ENCODE measurements around the gene MAP2K3. TPM values are rescaled to one million over a fixed set of nuclear protein-coding genes. Genes with fewer than 3 reads are reported as not detected.

The MAP2K3 gene
- total RNA-seq, 1 donor from 2014 or later = 55.8 TPM

- DNase-seq (ENCODE audit: extremely low read depth, low read depth, low spot score) = no peak
These were observed 32.2 kb upstream of the MAP2K3 start for GRCh38 chr17:21252289-21252795.

DNA sequence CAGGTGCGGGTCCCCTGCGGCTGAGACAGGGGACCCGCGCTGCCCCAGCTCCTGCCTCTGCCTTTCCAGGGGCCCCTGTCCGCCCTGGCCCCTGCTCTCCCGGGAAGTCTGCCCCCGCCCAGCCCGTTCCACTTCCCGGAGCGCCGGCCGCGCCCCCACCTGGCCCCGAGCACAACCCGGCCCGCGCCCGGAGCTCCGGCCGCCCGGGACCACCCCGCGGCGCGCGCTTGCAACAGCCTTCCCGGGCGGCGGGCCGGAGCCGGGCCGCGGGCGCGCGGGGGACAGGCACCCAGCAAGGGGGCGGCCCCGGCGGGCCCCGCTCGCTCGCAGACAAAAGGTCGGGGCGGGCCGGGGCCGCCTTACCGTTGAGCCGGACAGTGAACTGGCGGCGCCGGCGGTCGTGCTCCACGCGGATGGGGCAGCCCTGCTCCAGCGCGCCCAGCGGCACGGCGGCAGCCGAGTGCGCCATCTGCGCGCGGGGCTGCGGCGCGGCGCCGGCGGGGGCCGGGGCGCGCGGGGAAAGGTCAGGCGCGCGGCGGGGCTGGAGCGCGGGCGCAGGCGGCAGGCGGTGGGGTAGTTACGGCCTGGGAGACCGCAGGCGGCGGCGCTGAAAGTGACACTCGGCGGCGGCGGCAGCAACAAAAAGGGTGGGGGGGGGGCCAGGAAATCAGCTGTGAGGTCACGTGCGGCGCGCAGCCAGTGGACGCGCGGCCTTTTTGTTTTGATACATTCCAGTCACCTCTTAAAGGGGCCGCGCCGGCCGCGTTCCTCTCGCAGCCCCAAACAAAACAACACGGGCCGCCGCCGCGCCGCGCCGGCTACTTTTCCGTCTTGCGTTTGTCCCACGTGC lies 31.5 kb upstream of the MAP2K3 start, which contains the start of gene NATD1:
NATD1 (minus strand) TSS at position 615 of the 850 bp plus-strand sequence; CDS start at position 469, 146 bp downstream.
- DNase-seq (ENCODE audit: extremely low read depth, low read depth, low spot score) = peak; percentile 22

- no peak for DNase-seq (ENCODE audit: extremely low read depth, low read depth, low spot score)
These were observed 30.7 kb upstream of the MAP2K3 start for GRCh38 chr17:21253646-21254441.

- DNase-seq (ENCODE audit: extremely low read depth, low read depth, low spot score) = no peak
These were observed 25.9 kb upstream of the MAP2K3 start for GRCh38 chr17:21258593-21258992.

DNA sequence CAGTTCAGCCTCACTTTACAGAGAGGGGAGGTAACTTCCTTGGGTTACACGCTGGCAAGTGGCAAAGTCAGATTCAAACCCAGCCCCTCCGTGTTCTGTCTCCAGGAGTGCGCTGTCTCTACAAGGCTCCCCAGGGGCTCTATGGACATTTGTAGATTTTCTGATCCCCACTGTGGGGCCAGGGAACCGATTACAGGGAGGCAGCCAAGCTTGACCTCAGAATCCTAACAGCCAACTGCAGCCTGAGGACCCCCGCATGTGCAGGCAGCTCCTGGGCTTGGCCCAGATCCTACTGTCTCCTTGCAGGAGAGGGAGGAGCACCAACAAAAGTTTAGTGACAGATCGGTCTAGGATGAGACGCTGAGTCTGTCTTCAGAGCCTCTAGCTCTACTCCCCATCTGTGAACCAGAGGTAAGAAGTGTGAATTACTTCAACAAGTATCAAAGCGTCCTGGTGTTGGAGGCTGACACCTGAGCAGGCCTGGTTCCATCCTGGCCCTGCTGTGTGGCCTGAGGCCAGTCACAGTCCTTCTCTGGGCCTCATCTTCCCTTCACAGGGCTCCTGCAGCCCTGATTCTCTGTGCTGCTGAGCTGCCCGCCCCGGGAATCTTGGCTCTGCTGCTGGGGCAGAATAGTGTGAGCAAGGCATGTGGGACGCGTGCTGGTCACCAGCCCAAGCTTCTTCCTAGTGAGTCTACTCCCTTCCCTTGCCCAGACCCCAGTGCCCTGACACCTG lies 22.1 kb upstream of the MAP2K3 start:
- DNase-seq (ENCODE audit: extremely low read depth, low read depth, low spot score) = no peak

- no peak for DNase-seq (ENCODE audit: extremely low read depth, low read depth, low spot score)
These were observed 21.1 kb upstream of the MAP2K3 start for GRCh38 chr17:21263376-21263775.

- DNase-seq (ENCODE audit: extremely low read depth, low read depth, low spot score) = no peak
These were observed 15.8 kb upstream of the MAP2K3 start for GRCh38 chr17:21268596-21269188.

DNA sequence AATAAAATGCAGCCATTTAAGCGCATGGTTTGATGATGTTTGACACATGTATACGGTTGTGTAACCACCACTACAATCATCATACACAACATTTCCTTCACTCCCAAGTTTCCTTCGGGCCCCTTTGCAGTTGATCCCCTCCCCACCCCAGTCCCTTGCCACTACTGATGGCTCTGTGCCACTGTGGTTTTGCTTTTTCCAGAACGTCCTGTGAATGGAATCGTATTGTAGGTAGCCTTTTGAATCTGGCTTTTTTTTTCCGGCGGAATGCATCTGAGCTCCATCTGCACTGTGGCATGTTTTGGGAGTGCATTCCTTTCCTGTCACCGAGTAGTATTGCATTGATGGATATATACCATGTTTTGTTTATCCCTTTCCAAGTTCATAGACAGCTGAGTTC lies 15.1 kb upstream of the MAP2K3 start:
- no peak for DNase-seq (ENCODE audit: extremely low read depth, low read depth, low spot score)

GRCh38 chr17:21271454-21272183 lies 12.9 kb upstream of the MAP2K3 start:
- no peak for DNase-seq (ENCODE audit: extremely low read depth, low read depth, low spot score)

DNA sequence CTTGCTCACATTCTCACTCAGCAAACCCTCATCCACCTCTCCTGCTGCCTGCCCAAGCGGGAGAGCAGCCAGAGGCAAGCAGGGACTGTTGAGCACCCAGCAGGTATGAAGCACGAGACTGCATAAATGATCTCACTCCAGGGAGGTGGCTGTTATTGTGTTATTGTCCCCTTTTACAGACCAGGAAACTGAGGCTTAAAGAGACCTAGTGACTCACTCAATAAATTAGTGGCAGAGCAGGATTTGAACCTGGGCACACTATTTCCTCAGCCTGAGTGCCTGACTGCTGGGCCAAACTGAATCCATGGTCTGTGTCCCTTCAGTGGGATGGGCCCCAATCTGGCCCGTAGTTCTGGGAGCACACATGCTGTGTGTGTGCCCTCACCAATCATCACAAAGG lies 12.3 kb upstream of the MAP2K3 start:
- DNase-seq (ENCODE audit: extremely low read depth, low read depth, low spot score) = no peak

DNA sequence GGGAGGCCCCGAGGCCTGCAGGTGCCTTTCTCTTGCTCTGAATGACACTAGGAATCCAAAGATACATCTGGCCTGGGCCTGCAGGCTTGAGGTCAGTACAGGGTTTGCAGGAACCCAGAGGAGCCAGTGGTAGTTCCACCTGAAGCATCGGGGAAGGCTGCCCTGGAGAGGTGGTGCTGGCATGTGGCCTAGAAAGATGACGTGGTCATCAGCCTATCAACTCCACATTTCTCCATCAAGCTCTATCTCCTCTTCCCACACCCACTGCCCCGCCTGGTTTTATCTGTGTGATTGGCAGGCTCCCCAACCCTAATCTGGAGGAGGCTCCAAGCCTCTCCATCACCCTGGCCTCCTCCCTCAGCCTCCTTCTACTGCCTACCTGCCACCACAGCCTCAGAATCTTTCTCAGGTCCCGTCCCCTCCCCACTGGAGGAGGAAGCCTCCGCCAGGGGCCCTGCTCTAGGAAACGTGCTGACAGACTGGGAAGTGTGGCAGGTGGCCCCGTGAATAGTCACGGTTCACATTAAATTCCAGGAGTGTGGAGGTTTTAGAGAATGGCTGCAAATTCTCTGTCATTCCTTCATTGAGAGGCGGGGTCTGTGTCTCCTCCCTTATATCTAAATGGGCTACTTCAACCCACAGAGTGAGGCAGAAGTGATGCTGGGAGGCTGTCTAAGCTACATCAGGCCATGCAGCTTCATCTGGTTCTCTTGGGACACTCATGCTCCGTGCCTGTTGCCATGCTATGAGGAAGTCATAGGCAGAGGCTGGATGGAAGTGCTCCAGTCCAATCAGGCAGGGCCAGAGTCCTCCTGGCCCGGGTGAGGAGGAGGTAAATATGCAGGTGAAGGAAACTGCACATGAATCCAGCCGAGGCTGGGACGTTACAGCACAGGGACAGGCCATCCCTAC lies 11.4 kb upstream of the MAP2K3 start:
- DNase-seq (ENCODE audit: extremely low read depth, low read depth, low spot score) = no peak

- DNase-seq (ENCODE audit: extremely low read depth, low read depth, low spot score) = no peak
These were observed 9.4 kb upstream of the MAP2K3 start for GRCh38 chr17:21275047-21275578.

GRCh38 chr17:21275579-21276263 lies 8.8 kb upstream of the MAP2K3 start:
- no peak for DNase-seq (ENCODE audit: extremely low read depth, low read depth, low spot score)

GRCh38 chr17:21276264-21276588 lies 8.3 kb upstream of the MAP2K3 start:
- no peak for DNase-seq (ENCODE audit: extremely low read depth, low read depth, low spot score)

GRCh38 chr17:21277332-21277731 lies 7.2 kb upstream of the MAP2K3 start:
- no peak for DNase-seq (ENCODE audit: extremely low read depth, low read depth, low spot score)

DNA sequence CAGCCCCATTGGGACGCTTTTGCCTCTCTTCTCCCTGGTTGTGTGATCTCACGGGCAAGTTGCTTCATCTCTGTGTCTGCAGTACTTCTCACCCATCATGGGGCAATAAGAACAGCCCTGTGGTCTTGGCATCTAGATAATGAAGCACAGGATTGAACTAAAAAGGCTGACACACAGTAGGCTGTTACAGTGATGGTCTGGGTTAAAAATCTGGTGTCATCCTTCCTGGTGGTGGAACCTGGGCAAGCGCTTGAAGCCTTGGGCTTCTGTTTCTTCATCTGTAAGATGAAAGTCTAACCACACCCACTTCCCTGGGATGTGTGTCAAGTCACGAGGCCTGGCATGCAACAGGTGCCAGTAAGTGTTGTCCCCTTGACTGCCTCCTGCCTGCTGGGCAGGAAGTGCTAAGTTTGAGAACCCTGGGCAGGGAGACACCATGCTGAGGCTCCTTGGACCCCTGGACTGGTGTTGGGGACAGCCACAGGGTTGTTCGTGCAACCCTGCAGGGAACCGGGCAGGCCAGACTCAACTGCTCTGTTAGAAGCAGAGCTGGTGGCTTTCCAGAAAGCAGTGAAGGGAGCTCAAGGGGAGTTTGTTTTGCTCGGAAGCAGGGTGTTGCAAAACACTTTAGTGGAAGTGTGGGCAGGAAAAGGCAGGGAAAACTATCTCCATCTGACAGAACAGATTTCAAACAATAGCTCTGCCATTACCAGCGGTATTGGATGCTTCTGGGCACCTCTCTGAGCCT lies 5.9 kb upstream of the MAP2K3 start:
- no peak for DNase-seq (ENCODE audit: extremely low read depth, low read depth, low spot score)

DNA sequence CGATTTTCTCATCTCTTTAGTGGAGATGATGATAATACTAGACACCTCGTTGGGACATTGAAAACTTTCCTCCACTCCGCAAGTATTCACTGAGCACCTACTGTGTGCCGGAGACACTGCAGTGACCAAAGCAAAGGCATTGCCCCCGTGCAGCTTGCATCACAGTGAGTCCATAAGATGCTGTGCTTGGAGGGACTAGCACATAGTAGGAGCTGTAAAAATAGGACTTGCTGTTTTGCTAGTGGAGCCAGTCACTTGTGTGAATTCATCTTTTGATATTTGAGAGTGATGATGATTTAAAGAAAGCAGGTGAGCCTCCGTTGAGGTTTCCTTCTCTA lies 5.3 kb upstream of the MAP2K3 start:
- no peak for DNase-seq (ENCODE audit: extremely low read depth, low read depth, low spot score)

- no peak for DNase-seq (ENCODE audit: extremely low read depth, low read depth, low spot score)
These were observed 4.9 kb upstream of the MAP2K3 start for GRCh38 chr17:21279582-21279981.

All from glomerular endothelial cell (primary cell).